Panc1 (cell line): ENCODE data around the gene TMEM109.

ENCODE experiments used
- POLR2AphosphoS5 ChIP-seq: IDR thresholded peaks from 2 replicates; pipeline ENCODE4 v1.6.1; 2012; ENCODE audit warnings: mild to moderate bottlenecking, low read depth, low read length, moderate library complexity
- TF ChIP-seq, protein P1 (sequence below): fragments of 450-650 bp; IDR thresholded peaks from 2 replicates; pipeline ENCODE4 v1.5.1; 2017; ENCODE audit warnings: mild to moderate bottlenecking

GRCh38 chr11:60875366-60876167 lies 38.4 kb upstream of the TMEM109 start:
- no peak for TF ChIP-seq POLR2AphosphoS5
- TF ChIP-seq, protein P1, sequence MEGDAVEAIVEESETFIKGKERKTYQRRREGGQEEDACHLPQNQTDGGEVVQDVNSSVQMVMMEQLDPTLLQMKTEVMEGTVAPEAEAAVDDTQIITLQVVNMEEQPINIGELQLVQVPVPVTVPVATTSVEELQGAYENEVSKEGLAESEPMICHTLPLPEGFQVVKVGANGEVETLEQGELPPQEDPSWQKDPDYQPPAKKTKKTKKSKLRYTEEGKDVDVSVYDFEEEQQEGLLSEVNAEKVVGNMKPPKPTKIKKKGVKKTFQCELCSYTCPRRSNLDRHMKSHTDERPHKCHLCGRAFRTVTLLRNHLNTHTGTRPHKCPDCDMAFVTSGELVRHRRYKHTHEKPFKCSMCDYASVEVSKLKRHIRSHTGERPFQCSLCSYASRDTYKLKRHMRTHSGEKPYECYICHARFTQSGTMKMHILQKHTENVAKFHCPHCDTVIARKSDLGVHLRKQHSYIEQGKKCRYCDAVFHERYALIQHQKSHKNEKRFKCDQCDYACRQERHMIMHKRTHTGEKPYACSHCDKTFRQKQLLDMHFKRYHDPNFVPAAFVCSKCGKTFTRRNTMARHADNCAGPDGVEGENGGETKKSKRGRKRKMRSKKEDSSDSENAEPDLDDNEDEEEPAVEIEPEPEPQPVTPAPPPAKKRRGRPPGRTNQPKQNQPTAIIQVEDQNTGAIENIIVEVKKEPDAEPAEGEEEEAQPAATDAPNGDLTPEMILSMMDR = no peak
